Endodermal cell (in vitro differentiated cells): ENCODE data around the gene ACVR1B. TPM values are rescaled to one million over a fixed set of nuclear protein-coding genes. Genes with fewer than 3 reads are reported as not detected.

Experiments
- DNase-seq: peaks from one replicate; pipeline ENCODE4 v3.0.0-alpha.2; 2017
- H3K27ac ChIP-seq: 2 replicates; pipeline ENCODE4 v1.5.1; 2013; ENCODE audit warnings: mild to moderate bottlenecking, low read depth, low read length, moderate library complexity
- H3K27me3 ChIP-seq: 2 replicates; pipeline ENCODE4 v1.6.1; 2013; ENCODE audit warnings: mild to moderate bottlenecking, low read length, moderate library complexity; ENCODE audit not compliant: insufficient read depth, control insufficient read depth, poor library complexity, severe bottlenecking
- H3K36me3 ChIP-seq: 2 replicates; pipeline ENCODE4 v1.7.0; 2013; ENCODE audit warnings: mild to moderate bottlenecking, low read length, moderate library complexity; ENCODE audit not compliant: control insufficient read depth, insufficient read depth
- H3K4me1 ChIP-seq: one replicate; pipeline ENCODE4 v1.7.0; 2013; ENCODE audit warnings: low read length; ENCODE audit not compliant: control insufficient read depth, insufficient read depth
- H3K4me3 ChIP-seq: 2 replicates; pipeline ENCODE4 v1.5.1; 2013; ENCODE audit warnings: mild to moderate bottlenecking, low read length, moderate library complexity
- H3K9ac ChIP-seq: 2 replicates; pipeline ENCODE4 v1.6.1; 2013; ENCODE audit warnings: mild to moderate bottlenecking, low read length, moderate library complexity; ENCODE audit not compliant: poor library complexity, severe bottlenecking; ENCODE audit errors: extremely low read depth
- H3K9me3 ChIP-seq: 2 replicates; pipeline ENCODE4 v1.6.1; 2013; ENCODE audit warnings: mild to moderate bottlenecking, low read length, moderate library complexity; ENCODE audit not compliant: control insufficient read depth
- H3K27ac Mint-ChIP-seq: 2 replicates; pipeline ENCODE4 v1.8.0; 2020; ENCODE audit warnings: mixed read lengths
- H3K27me3 Mint-ChIP-seq: 2 replicates; pipeline ENCODE4 v1.8.0; 2021; ENCODE audit warnings: mild to moderate bottlenecking, mixed read lengths; ENCODE audit not compliant: insufficient read depth
- H3K36me3 Mint-ChIP-seq: 2 replicates; pipeline ENCODE4 v1.8.0; 2020; ENCODE audit warnings: low read depth, mixed read lengths
- H3K4me1 Mint-ChIP-seq: 2 replicates; pipeline ENCODE4 v1.8.0; 2020; ENCODE audit warnings: mixed read lengths
- H3K4me3 Mint-ChIP-seq: 2 replicates; pipeline ENCODE4 v1.8.0; 2020; ENCODE audit warnings: mild to moderate bottlenecking, moderate library complexity, mixed read lengths
- H3K9me3 Mint-ChIP-seq: 2 replicates; pipeline ENCODE4 v1.8.0; 2020; ENCODE audit warnings: mild to moderate bottlenecking, mixed read lengths
- CTCF ChIP-seq: fragments of 200-600 bp; sonication (generic); conservative IDR thresholded peaks from 2 replicates; pipeline ENCODE4 v1.5.0; 2021; ENCODE audit warnings: antibody characterized with exemption, mild to moderate bottlenecking
- WGBS, 2 experiments: methylation state at CpG; one replicate each; pipeline versions ENCODE4 v1.1.5 to v1.1.7; 2013; ENCODE audit warnings: missing lambda C conversion rate in 2 of 2, mixed read lengths in 1 of 2; ENCODE audit not compliant: insufficient coverage in 1 of 2, insufficient read length in 1 of 2; 5-methylcytosine and 5-hydroxymethylcytosine counted together
- total RNA-seq, 2 donors: library from RNA; stranded (reverse); fragmentation: NEBNext Ultra II Directional in 1 of 2; extraction: Animal tissue kit (Norgen Biotek cat#: 25700) in 1 of 2; gene quantifications; 2 replicates in 1 of 2; 3 replicates in 1 of 2; pipeline ENCODE4 v1.2.1, GENCODE V29; 2021

ACVR1B gene
- total RNA-seq, 2 donors from 2014 or later, result 48.6 to 59.3 TPM

DNA sequence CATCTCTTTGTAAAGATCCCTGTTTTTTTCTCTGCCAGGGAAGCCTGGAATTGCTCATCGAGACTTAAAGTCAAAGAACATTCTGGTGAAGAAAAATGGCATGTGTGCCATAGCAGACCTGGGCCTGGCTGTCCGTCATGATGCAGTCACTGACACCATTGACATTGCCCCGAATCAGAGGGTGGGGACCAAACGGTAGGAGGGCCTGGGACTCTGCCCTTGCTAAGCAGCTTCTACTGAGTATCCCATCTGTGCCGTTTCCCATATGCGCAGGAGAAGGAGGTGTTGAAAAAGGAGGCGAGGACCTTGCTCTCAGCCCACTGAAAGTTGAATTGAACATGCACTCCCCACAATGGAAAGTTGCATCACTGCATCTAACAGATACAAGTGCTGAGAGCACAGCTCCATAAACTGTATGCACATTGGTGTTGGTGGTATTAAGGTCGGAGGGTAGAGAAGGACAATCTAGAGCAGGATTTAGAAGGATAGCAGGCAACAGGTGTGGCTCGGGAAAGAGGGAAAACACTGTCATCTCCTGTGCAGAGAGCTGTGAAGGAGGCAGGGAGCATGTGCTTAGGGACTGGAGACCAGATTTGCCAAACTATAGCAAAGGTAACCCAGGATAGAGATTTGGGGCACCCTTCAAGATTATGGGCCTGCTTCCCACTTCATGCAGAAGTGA is 33.8 kb downstream of the ACVR1B start:
- H3K4me1 Mint-ChIP-seq, result peaks cover 7% of the 10 kb centered on the region
- H3K36me3 Mint-ChIP-seq, result peaks cover 69% of the 10 kb centered on the region
- DNase-seq, result no peak
- Histone ChIP-seq H3K27ac (no peak overlapping the region), H3K9me3 (no peaks in the 10 kb centered on the region), H3K36me3 (peaks cover 81% of the 10 kb centered on the region), H3K4me3 (no peak overlapping the region), H3K27me3 (no peaks in the 10 kb centered on the region), H3K9ac (no peak overlapping the region), H3K4me1 (peaks cover 2% of the 10 kb centered on the region)
- no peak for TF ChIP-seq CTCF
- WGBS, 2 experiments, result 92 to 96% methylated on average over 9 of the region's 9 CpGs
- H3K27me3 Mint-ChIP-seq, result no peaks in the 10 kb centered on the region
- no peaks in the 10 kb centered on the region for H3K9me3 Mint-ChIP-seq
- H3K27ac Mint-ChIP-seq, result no peak overlapping the region
- no peak overlapping the region for H3K4me3 Mint-ChIP-seq

DNA sequence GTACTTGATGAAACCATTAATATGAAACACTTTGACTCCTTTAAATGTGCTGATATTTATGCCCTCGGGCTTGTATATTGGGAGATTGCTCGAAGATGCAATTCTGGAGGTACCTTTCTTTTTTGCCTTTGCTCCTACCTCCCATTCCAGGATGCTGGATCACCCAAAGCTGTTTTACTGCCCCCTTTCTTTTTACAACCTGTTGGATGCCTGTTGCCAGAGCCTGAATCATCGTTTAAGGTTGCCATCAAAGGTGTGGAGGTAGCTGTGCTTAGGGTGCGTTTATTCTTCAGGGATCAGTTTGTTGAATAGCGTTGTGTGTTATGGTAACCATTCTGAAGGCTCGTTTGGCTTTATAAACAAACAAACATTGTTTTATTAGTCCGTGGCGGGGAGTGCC is 35.3 kb downstream of the ACVR1B start:
- DNase-seq, result no peak
- H3K27ac Mint-ChIP-seq, result no peak overlapping the region
- Histone ChIP-seq H3K4me3 (no peak overlapping the region), H3K36me3 (peaks cover 78% of the 10 kb centered on the region), H3K27me3 (no peaks in the 10 kb centered on the region), H3K9me3 (no peaks in the 10 kb centered on the region), H3K27ac (no peak overlapping the region), H3K4me1 (no peaks in the 10 kb centered on the region), H3K9ac (no peak overlapping the region)
- peaks cover 70% of the 10 kb centered on the region for H3K36me3 Mint-ChIP-seq
- 98 to 100% methylated on average over 5 to 8 of the region's 8 CpGs for WGBS, 2 experiments
- no peak for TF ChIP-seq CTCF
- H3K4me3 Mint-ChIP-seq, result no peak overlapping the region
- H3K9me3 Mint-ChIP-seq, result no peaks in the 10 kb centered on the region
- H3K27me3 Mint-ChIP-seq, result no peaks in the 10 kb centered on the region
- no peaks in the 10 kb centered on the region for H3K4me1 Mint-ChIP-seq

DNA sequence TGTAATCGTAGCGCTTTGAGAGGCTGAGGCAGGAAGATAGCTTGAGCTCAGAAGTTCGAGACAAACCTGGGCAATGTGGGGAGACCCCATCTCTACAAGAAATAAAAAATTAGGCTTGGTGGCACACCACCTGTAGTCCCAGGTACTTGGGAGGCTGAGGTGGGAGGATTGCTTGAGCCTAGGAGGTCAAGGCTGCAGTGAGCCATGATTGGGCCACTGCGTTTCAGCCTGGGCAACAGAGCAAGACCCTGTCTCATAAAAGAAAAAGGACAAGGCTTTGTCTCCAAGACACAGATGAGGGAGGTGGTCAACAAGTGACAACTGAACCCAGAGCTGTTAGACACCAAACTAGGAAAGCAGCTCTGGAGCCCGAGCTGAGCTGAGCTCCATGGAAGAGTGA is 40.7 kb downstream of the ACVR1B start:
- TF ChIP-seq CTCF, result no peak
- no peaks in the 10 kb centered on the region for H3K4me1 Mint-ChIP-seq
- peak overlapping the region; percentile 1 for H3K27ac Mint-ChIP-seq
- no peaks in the 10 kb centered on the region for H3K27me3 ChIP-seq
- no peak overlapping the region for H3K4me3 Mint-ChIP-seq
- no peak for DNase-seq
- H3K9me3 Mint-ChIP-seq, result no peaks in the 10 kb centered on the region
- H3K9ac ChIP-seq, result no peak overlapping the region
- H3K9me3 ChIP-seq, result no peaks in the 10 kb centered on the region
- H3K4me3 ChIP-seq, result no peak overlapping the region
- H3K36me3 ChIP-seq, result peaks cover 66% of the 10 kb centered on the region
- H3K4me1 ChIP-seq, result no peaks in the 10 kb centered on the region
- H3K27me3 Mint-ChIP-seq, result no peaks in the 10 kb centered on the region
- WGBS, 2 experiments, result 94 to 96% methylated on average over 5 of the region's 5 CpGs
- peaks cover 68% of the 10 kb centered on the region for H3K36me3 Mint-ChIP-seq
- H3K27ac ChIP-seq, result no peak overlapping the region
